Mesenchymal stem cell (in vitro differentiated cells and primary cell): Measurements from ENCODE around the gene KLK1.
"Not testable (repeated sequence)": the region's sequence is repeated elsewhere in the genome, so short reads cannot be mapped to it uniquely, and the experiment has no call there.

Experiments
- DNase-seq: peaks from one replicate; pipeline ENCODE4 v3.0.0-alpha.2; 2013
- H2AFZ ChIP-seq: one replicate; pipeline ENCODE4 v1.6.1; 2013; ENCODE audit warnings: low read depth, mild to moderate bottlenecking, control low read depth, inconsistent platforms, low read length, moderate library complexity
- H2AK5ac ChIP-seq: 2 replicates; pipeline ENCODE4 v1.6.1; 2013; ENCODE audit warnings: low read length, moderate library complexity, mild to moderate bottlenecking, inconsistent platforms; ENCODE audit not compliant: severe bottlenecking
- H2BK120ac ChIP-seq: one replicate; pipeline ENCODE4 v1.6.1; 2013; ENCODE audit warnings: low read depth, mild to moderate bottlenecking, inconsistent platforms, low read length, moderate library complexity
- H2BK12ac ChIP-seq, 2 experiments: one replicate each; pipeline ENCODE4 v1.6.1; 2013; ENCODE audit warnings: inconsistent platforms in 2 of 2, low read length in 2 of 2, mild to moderate bottlenecking in 2 of 2, moderate library complexity in 2 of 2, control low read depth in 1 of 2
- H2BK15ac ChIP-seq: one replicate; pipeline ENCODE4 v1.6.1; 2013; ENCODE audit warnings: mild to moderate bottlenecking, low read depth, inconsistent platforms; ENCODE audit not compliant: poor library complexity, severe bottlenecking
- H2BK5ac ChIP-seq: 2 replicates; pipeline ENCODE4 v1.6.1; 2013; ENCODE audit warnings: low read depth, mild to moderate bottlenecking, low read length, control low read depth, inconsistent platforms; ENCODE audit not compliant: poor library complexity, severe bottlenecking
- H3K14ac ChIP-seq, 2 experiments: one replicate each; pipeline ENCODE4 v1.6.1; 2013; ENCODE audit warnings: inconsistent platforms in 2 of 2, low read length in 2 of 2, control low read depth in 1 of 2, mild to moderate bottlenecking in 1 of 2, moderate library complexity in 1 of 2
- H3K18ac ChIP-seq, 2 experiments: one replicate each; pipeline ENCODE4 v1.6.1; 2013; ENCODE audit warnings: inconsistent platforms in 2 of 2, low read length in 2 of 2, control low read depth in 1 of 2, low read depth in 1 of 2, mild to moderate bottlenecking in 1 of 2
- H3K23ac ChIP-seq, 2 experiments: one replicate each; pipeline ENCODE4 v1.6.1; 2013; ENCODE audit warnings: inconsistent platforms in 2 of 2, low read length in 2 of 2, mild to moderate bottlenecking in 2 of 2, moderate library complexity in 2 of 2, control low read depth in 1 of 2
- H3K27ac ChIP-seq: 2 replicates; pipeline ENCODE4 v1.5.1; 2013; ENCODE audit warnings: mild to moderate bottlenecking, moderate library complexity, low read length, control low read depth, inconsistent platforms; ENCODE audit not compliant: poor library complexity, severe bottlenecking
- H3K27me3 ChIP-seq, 2 experiments: 2 replicates each; pipeline versions ENCODE4 v1.6.1 to v1.7.0; 2013; ENCODE audit warnings: low read length in 2 of 2, mild to moderate bottlenecking in 2 of 2, moderate library complexity in 2 of 2, control low read depth in 1 of 2, inconsistent platforms in 1 of 2; ENCODE audit not compliant: control insufficient read depth in 1 of 2, insufficient read depth in 1 of 2
- H3K36me3 ChIP-seq, 2 experiments: 2 replicates each; pipeline versions ENCODE4 v1.6.1 to v1.7.0; 2013; ENCODE audit warnings: low read length in 2 of 2, control low read depth in 1 of 2, inconsistent platforms in 1 of 2, low read depth in 1 of 2, mild to moderate bottlenecking in 1 of 2; ENCODE audit not compliant: insufficient read depth in 2 of 2, control insufficient read depth in 1 of 2
- H3K4ac ChIP-seq, 2 experiments: one replicate each; pipeline ENCODE4 v1.6.1; 2013; ENCODE audit warnings: inconsistent platforms in 2 of 2, low read length in 2 of 2, mild to moderate bottlenecking in 2 of 2, moderate library complexity in 2 of 2, control low read depth in 1 of 2, low read depth in 1 of 2
- H3K4me1 ChIP-seq: 2 replicates; pipeline ENCODE4 v1.6.1; 2013; ENCODE audit warnings: low read depth, low read length, control low read depth; ENCODE audit not compliant: control insufficient read depth, insufficient read depth
- H3K4me2 ChIP-seq: 2 replicates; pipeline ENCODE4 v1.6.1; 2013; ENCODE audit warnings: low read length, mild to moderate bottlenecking, inconsistent platforms; ENCODE audit not compliant: poor library complexity, severe bottlenecking
- H3K4me3 ChIP-seq, 2 experiments: 2 replicates each; pipeline versions ENCODE4 v1.5.1 to v1.7.0; 2013; ENCODE audit warnings: low read length in 2 of 2, mild to moderate bottlenecking in 2 of 2, control low read depth in 1 of 2, low read depth in 1 of 2; ENCODE audit not compliant: insufficient read depth in 1 of 2
- H3K79me1 ChIP-seq: replicated peaks from 2 replicates; pipeline ENCODE4 v1.6.1; 2013; ENCODE audit warnings: mild to moderate bottlenecking, control low read depth, low read length, inconsistent platforms; ENCODE audit not compliant: poor library complexity, severe bottlenecking
- H3K9ac ChIP-seq: 2 replicates; pipeline ENCODE4 v1.7.0; 2013; ENCODE audit warnings: mild to moderate bottlenecking, low read length, moderate library complexity
- H3K9me3 ChIP-seq: 2 replicates; pipeline ENCODE4 v1.7.0; 2013; ENCODE audit warnings: mild to moderate bottlenecking, low read length; ENCODE audit not compliant: control insufficient read depth
- H4K8ac ChIP-seq: one replicate; pipeline ENCODE4 v1.6.1; 2013; ENCODE audit warnings: inconsistent platforms, mild to moderate bottlenecking, low read length, moderate library complexity
- H4K91ac ChIP-seq: one replicate; pipeline ENCODE4 v1.6.1; 2013; ENCODE audit warnings: mild to moderate bottlenecking, low read length, inconsistent platforms
- WGBS: methylation state at CpG from one replicate; pipeline ENCODE4 v1.1.7; 2013; ENCODE audit warnings: mixed read lengths; 5-methylcytosine and 5-hydroxymethylcytosine counted together

KLK1 gene

GRCh38 chr19:50776131-50776530 lies 47.5 kb downstream of the KLK1 start:
- H3K23ac ChIP-seq, result no peak overlapping the region
- DNase-seq, result no peak
- H3K9me3 ChIP-seq, result peaks cover 5% of the 10 kb centered on the region
- no peaks in the 10 kb centered on the region for H3K36me3 ChIP-seq
- peaks cover 0 to 50% of the 10 kb centered on the region in 2 experiments for H3K27me3 ChIP-seq
- H3K4me1 ChIP-seq, result no peaks in the 10 kb centered on the region
- no peak overlapping the region for H3K27ac ChIP-seq
- H2BK15ac ChIP-seq, result no peak overlapping the region
- H3K79me1 ChIP-seq, result no peaks in the 10 kb centered on the region
- no peak overlapping the region for H3K4me3 ChIP-seq
- H2BK5ac ChIP-seq, result no peak overlapping the region
- no peak overlapping the region for H2BK12ac ChIP-seq
- H2AFZ ChIP-seq, result no peak overlapping the region
- H3K14ac ChIP-seq, result no peak overlapping the region
- no peak overlapping the region for H3K4me2 ChIP-seq
- no peak overlapping the region for H2AK5ac ChIP-seq
- H2BK120ac ChIP-seq, result no peak overlapping the region
- 74% methylated on average over 4 of the region's 5 CpGs for WGBS
- no peak overlapping the region for H4K91ac ChIP-seq
- H3K9ac ChIP-seq, result no peak overlapping the region
- H3K4ac ChIP-seq, result no peak overlapping the region
- no peak overlapping the region for H4K8ac ChIP-seq
- no peak overlapping the region for H3K18ac ChIP-seq

- not testable (repeated sequence) for H2BK12ac ChIP-seq, H4K8ac ChIP-seq, H3K4me3 ChIP-seq, H3K4ac ChIP-seq, H2AFZ ChIP-seq, H3K36me3 ChIP-seq, H3K18ac ChIP-seq, H3K23ac ChIP-seq, H2BK15ac ChIP-seq, H2BK120ac ChIP-seq, H2BK5ac ChIP-seq, DNase-seq, H4K91ac ChIP-seq, H3K27ac ChIP-seq, H3K4me1 ChIP-seq, H3K9me3 ChIP-seq, H3K14ac ChIP-seq, H2AK5ac ChIP-seq, H3K9ac ChIP-seq, H3K4me2 ChIP-seq, H3K79me1 ChIP-seq
- 78% methylated on average over 7 of the region's 7 CpGs for WGBS
- peaks cover 0 to 28% of the 10 kb centered on the region in 2 experiments for H3K27me3 ChIP-seq
These were observed 50.1 kb downstream of the KLK1 start for GRCh38 chr19:50773454-50773853.

GRCh38 chr19:50772912-50773311 lies 50.7 kb downstream of the KLK1 start:
- H3K4me1 ChIP-seq, H4K91ac ChIP-seq, H3K27ac ChIP-seq, H2BK120ac ChIP-seq, H3K36me3 ChIP-seq, H3K79me1 ChIP-seq, H4K8ac ChIP-seq, DNase-seq, H2AK5ac ChIP-seq, H3K4me2 ChIP-seq, H3K9ac ChIP-seq, H2AFZ ChIP-seq, H3K14ac ChIP-seq, H3K4ac ChIP-seq, H2BK5ac ChIP-seq, H3K23ac ChIP-seq, H3K9me3 ChIP-seq, H3K4me3 ChIP-seq, H2BK15ac ChIP-seq, H2BK12ac ChIP-seq, H3K18ac ChIP-seq: not testable (repeated sequence)
- WGBS, result 56% methylated on average over 3 of the region's 3 CpGs
- peaks cover 0 to 23% of the 10 kb centered on the region in 2 experiments for H3K27me3 ChIP-seq

- Histone ChIP-seq H4K91ac (no peak overlapping the region), H3K79me1 (no peaks in the 10 kb centered on the region), H2BK5ac (no peak overlapping the region), H3K18ac (no peak overlapping the region), H4K8ac (no peak overlapping the region), H3K9me3 (peaks cover 5% of the 10 kb centered on the region), H2BK120ac (no peak overlapping the region), H3K27ac (no peak overlapping the region), H3K9ac (no peak overlapping the region), H3K36me3 (no peaks in the 10 kb centered on the region), H2BK12ac (no peak overlapping the region), H3K27me3 (peaks cover 0 to 19% of the 10 kb centered on the region in 2 experiments), H3K14ac (no peak overlapping the region), H3K23ac (no peak overlapping the region), H3K4me2 (no peak overlapping the region), H2AK5ac (no peak overlapping the region), H2AFZ (no peak overlapping the region), H3K4ac (no peak overlapping the region), H2BK15ac (no peak overlapping the region), H3K4me1 (no peaks in the 10 kb centered on the region), H3K4me3 (no peak overlapping the region)
- WGBS, result no CpG with 5 or more reads among the region's 2 CpGs
- DNase-seq, result no peak
These were observed 51.1 kb downstream of the KLK1 start for GRCh38 chr19:50772476-50772875.
